Stimulated activated naive CD4-positive, alpha-beta T cell treated with Interleukin-2 at 50 U/mL for 16 hours (primary cell): ENCODE data around the gene TMPRSS3.
A peak's percentile ranks its signal among the peaks of the same experiment; 100 is the strongest.

Source experiments
- DNase-seq: peaks from one replicate; lab custom pipeline; 2025; lab: John Stamatoyannopoulos, UW

TMPRSS3 gene

DNA sequence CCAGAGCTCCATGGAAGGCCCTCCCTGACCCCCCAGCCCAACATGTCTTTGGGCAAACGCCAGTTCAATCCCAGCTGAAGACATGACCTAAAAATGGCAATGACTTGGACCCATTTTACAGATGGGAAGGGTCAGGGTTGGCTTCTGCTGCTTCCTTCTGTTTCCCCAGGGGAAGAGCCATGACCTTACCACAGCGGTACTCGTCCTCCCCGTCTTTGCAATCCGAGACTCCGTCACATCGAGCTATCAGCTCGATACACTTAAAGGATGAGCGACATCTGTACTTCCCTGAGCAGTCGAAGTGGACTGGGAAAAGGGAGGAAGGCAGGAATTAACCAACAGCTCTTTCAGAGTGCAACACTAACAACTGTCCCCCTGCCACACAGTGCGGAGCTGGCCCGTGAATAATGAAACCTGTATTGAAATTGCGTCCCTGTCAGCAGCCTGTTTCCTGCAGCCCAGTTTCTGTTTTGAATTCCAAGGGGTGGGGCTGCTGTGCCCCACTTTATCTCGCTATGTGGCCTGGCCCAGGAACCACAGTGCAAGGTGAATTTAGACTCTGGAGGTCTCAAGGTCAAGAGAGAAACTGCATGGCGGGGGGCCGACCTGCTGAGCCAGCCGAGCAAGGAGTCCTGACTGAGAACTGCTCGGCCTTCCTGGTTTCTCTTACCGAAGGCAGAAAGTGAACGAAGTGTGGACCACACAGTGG is 7.0 kb downstream of the TMPRSS3 start:
- no peak for DNase-seq

GRCh38 chr21:42387843-42388340 is 8.0 kb downstream of the TMPRSS3 start:
- DNase-seq, result no peak

DNA sequence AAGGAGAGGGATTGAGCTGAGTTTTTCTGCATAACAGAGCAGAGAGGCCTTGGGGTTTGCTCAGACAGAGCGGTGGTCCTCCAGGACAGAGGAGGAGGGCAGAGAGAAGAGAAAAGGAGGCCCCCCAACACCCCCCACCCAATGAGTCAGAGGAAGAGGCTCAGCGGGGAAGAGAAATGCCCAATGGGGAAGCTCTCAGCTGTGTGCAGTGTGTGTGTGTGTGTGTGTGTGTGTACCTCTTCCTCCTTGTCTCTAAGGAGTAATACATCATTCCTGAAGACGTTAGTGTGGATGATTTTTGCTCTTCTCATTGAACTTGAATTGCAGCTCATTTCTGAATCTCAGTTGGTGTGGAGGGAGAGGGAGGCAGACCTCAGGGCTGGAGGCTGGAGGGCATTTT is 8.7 kb downstream of the TMPRSS3 start:
- no peak for DNase-seq

GRCh38 chr21:42386034-42386591 is 9.7 kb downstream of the TMPRSS3 start:
- DNase-seq, result no peak

DNA sequence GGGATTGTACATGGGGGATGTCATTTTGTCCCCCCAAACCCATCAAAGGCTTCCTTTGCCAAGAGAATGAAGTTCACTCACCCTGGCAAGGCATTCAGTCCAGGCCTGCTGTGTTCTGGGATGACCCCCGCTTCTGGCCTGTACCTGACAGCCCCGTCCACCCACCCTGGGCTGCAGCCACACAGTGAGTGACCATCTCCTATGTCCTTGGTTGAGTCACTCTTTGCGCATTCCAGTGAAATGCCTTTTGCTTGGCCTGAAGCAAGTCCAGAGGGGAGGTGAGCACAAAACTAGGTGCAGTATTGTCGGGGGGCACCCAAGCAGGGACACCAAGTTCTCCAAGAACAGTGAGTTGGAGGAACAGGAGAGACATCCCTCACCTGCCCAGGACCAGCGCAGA is 10.2 kb downstream of the TMPRSS3 start:
- DNase-seq, result no peak

- no peak for DNase-seq
Measured at GRCh38 chr21:42384989-42385388, 10.9 kb downstream of the TMPRSS3 start.

- DNase-seq, result no peak
Measured at GRCh38 chr21:42384156-42384945, 11.5 kb downstream of the TMPRSS3 start.

DNA sequence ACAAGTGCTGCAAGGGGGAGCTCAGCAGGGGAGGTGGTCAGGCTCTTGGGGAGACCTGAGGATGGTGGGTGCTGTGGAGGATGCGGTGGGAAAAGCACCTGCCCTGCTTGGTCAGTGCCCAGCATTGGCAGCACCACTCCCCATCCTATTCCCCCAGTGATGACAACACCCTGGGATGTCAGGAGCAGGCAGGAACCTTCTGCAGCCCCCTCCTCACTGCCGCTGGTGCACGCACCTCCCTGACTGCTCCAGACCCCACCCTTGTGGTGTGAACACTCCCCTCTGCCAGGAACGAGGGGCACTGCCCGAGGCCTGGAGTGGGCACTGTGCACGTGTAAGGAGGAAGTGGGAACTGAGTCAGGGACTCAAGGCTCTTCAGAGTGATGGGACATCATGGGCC is 12.5 kb downstream of the TMPRSS3 start:
- no peak for DNase-seq

- DNase-seq, result no peak
Measured at GRCh38 chr21:42382915-42383314, 12.9 kb downstream of the TMPRSS3 start.

DNA sequence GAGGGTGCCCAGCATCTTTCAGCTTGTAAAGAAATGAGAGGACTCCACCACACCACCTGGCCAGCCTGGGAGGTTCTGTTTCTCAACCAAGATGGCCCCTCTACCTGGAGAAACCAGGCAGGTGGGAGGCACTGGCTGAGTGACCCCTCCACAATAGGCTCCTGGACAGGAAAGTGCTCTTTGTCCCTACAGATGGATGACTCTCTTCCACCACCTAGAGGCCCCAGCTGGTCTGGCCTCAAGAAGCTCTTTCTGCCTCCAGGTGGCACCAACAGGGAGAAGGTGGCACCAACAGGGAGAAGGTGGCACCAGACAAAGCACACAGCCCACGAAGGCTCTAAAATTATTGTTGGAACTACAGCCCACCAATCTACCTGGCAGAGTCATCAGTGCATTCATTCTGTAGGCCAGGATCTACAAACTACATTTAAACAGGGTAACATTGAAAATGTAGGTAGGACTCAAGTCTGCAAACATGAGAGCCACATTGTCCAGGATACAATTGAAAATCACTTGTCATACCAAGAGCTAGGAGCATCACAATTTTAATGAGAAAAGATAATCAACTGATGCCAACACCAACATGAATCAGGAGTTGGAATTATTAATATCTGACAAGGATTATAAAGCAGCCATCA is 14.4 kb downstream of the TMPRSS3 start:
- peak; percentile 13 for DNase-seq

DNA sequence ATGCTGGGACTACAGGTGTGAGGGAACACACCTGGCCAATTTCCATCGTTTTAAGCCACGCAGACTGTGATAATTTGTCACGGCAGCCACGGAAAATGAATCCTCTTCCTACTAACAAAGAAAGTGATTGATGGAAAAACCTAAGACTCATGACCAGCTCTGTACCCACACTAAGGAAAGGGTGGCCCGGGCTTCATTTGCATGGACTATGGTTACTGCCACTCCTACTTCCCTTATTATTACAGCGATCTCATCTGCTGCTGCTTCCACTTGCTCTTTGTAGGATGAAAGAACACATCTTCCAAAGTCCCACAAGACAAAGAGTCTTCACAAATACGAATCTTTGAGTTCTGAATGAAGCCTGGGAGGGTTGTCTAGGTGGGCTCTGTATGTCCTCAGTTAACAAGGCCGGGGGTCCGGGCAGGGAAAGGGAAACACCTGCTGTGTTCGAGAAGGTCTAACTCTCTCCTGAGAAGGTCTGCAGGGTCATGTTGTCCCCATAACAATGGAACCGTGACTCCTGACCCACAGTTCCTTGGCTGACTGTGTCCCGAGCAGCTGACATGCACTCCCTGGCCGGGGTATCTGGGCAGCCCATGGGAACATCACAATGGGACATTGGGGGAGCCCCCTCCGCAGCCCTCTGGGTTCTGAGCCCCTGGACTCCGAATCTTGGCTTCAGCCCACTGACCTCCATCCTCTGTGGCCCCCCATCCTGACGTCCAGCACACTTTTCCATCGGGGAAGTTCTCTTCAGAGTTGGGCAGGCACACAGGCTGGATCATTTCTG is 16.2 kb downstream of the TMPRSS3 start:
- DNase-seq, result no peak

GRCh38 chr21:42378418-42378817 is 17.4 kb downstream of the TMPRSS3 start:
- no peak for DNase-seq

GRCh38 chr21:42377951-42378340 is 17.9 kb downstream of the TMPRSS3 start:
- no peak for DNase-seq

- no peak for DNase-seq
Measured at GRCh38 chr21:42377211-42377950, 18.5 kb downstream of the TMPRSS3 start.

GRCh38 chr21:42376338-42376982 is 19.4 kb downstream of the TMPRSS3 start:
- DNase-seq, result no peak

DNA sequence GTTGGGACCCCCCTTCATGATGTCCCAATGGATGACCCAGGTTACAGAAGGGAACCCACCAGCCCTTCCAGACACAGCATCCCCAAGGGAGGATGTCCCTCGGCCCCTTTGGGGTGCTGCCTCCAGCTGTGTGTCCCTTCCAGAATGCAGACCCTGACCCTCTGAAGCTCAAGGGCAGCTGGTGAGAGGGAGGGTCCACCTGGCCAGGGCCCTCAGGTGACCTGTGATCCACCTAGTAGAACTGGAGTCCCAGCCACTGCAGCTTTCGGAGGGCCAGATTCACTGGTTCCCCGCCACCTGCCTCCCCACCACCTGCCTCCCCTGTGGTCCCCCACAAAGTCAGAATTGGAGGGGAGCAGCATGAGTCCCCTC is 19.9 kb downstream of the TMPRSS3 start:
- no peak for DNase-seq

GRCh38 chr21:42375506-42375905 is 20.3 kb downstream of the TMPRSS3 start:
- DNase-seq, result no peak

GRCh38 chr21:42374864-42375499 is 20.9 kb downstream of the TMPRSS3 start:
- DNase-seq, result no peak

DNA sequence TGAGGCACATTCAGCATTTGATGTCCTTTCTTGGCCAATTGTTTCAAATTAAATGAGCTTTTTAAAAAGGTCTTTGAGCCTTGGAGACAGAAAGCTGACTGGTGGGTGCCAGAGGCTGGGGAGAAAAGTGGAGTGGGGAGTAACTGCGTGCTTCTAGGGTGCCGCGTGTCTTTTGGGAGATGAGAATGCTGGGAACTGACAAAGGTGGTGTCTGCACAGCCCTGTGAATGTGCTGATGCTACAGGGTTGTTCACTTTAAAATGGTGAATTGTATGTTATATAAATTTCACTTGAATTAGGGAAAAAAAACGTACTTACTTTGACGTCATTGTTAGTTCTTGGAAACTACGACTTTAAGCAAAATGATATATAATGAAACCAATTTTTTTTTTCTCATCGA is 21.4 kb downstream of the TMPRSS3 start:
- no peak for DNase-seq

GRCh38 chr21:42373908-42374455 is 21.9 kb downstream of the TMPRSS3 start:
- no peak for DNase-seq
